HUES6 (cell line): ENCODE measurements around the gene USP21.

ENCODE experiments used
- H3K27ac ChIP-seq: 2 replicates; pipeline ENCODE4 v1.7.0; 2013; ENCODE audit warnings: low read depth, mild to moderate bottlenecking, low read length, inconsistent platforms
- H3K27me3 ChIP-seq: 2 replicates; pipeline ENCODE4 v1.6.1; 2013; ENCODE audit warnings: low read length; ENCODE audit not compliant: control insufficient read depth, insufficient read depth
- H3K36me3 ChIP-seq: 2 replicates; pipeline ENCODE4 v1.6.1; 2013; ENCODE audit warnings: low read length; ENCODE audit not compliant: control insufficient read depth, insufficient read depth
- H3K4me1 ChIP-seq: 2 replicates; pipeline ENCODE4 v1.6.1; 2013; ENCODE audit warnings: low read length; ENCODE audit not compliant: control insufficient read depth, insufficient read depth
- H3K4me3 ChIP-seq: 2 replicates; pipeline ENCODE4 v1.5.1; 2013; ENCODE audit warnings: low read depth, low read length
- H3K9ac ChIP-seq: one replicate; pipeline ENCODE4 v1.6.1; 2013; ENCODE audit warnings: mild to moderate bottlenecking, low read length
- H3K9me3 ChIP-seq: 2 replicates; pipeline ENCODE4 v1.6.1; 2013; ENCODE audit warnings: low read depth, low read length; ENCODE audit not compliant: control insufficient read depth, insufficient read depth

Gene USP21

DNA sequence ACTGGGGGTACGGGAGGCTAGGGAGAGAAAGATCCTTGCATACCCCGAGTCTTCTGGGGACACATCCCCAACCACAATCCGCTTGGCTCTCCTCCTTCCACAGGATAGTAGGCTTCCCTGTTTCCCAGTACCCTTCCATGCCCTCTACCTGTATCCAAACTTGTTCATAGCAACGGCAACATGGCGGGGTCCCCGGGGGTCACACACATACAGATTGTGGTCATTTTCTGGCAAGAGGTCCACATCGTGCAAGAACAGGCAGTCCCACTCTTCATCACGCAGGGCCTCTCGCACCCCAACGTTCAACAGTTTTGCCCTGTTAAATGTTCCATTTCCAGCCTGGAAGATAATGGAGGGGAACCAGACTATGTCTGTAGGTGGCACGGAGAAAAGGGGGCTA lies 14.4 kb downstream of the USP21 start:
- Histone ChIP-seq H3K27ac (no peak overlapping the region), H3K27me3 (no peaks in the 10 kb centered on the region), H3K4me3 (no peak overlapping the region)

DNA sequence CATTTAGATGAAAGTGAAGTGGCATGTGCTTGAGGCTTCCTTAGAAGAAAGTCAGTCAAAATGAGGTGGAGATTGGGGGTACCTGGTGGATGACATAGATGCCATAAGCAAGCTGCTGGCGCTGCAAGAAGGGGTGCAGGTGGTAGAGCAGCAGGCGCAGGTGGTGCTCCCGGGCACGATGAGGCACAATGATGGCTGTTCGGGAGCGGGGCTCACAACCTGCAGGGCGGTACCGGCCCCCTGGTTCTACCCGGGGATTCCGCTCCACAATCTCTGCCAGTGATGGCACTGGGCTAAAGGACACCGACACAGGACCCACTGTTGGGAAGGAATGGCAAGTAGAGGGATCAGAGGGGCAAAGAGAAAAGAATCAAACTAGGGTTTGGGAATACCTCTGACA lies 15.6 kb downstream of the USP21 start:
- peaks cover 6% of the 10 kb centered on the region for H3K4me1 ChIP-seq
- H3K4me3 ChIP-seq = no peak overlapping the region
- H3K27ac ChIP-seq = no peak overlapping the region
- no peaks in the 10 kb centered on the region for H3K9me3 ChIP-seq
- no peaks in the 10 kb centered on the region for H3K27me3 ChIP-seq
- H3K36me3 ChIP-seq = peaks cover 52% of the 10 kb centered on the region
- no peak overlapping the region for H3K9ac ChIP-seq

More for the DNA sequence above, 14.4 kb downstream of the USP21 start:
- peaks cover 62% of the 10 kb centered on the region for H3K36me3 ChIP-seq
- H3K9ac ChIP-seq = no peak overlapping the region
- H3K4me1 ChIP-seq = peaks cover 6% of the 10 kb centered on the region
- H3K9me3 ChIP-seq = no peaks in the 10 kb centered on the region

DNA sequence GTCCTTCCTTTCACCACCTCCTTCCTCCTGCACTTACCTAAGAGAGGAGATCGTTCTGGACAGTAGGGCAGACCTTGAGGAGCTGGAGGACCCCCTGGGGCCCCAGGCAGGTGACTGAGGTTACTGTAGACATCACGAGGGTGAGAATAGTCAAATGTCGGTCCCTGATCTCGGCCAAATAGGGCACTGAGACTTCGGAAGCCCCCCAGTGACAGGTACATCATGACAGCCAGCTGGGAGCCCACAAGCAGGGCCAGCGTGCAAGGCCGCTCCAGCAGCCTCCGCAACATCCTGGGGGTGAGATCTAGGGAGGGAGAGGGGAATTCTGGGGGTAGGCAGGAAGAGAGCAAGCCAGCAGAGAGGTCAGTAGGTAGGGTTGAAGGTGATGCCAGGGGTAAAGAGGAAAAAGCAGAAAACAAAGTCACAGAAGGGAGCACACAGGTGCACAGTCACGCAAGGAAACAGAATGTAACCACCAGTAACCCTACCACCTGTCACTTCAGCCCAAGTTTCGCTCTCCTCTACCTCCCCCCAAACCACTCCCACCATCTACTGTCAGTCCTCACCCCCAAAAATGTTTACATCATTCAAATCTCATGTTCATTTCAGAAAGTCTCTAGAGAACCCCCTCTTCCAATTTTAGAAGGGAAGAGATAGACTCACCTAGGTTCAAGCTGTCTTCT lies 16.6 kb downstream of the USP21 start:
- peaks cover 6% of the 10 kb centered on the region for H3K4me1 ChIP-seq
- H3K9me3 ChIP-seq = no peaks in the 10 kb centered on the region
- no peak overlapping the region for H3K9ac ChIP-seq
- no peak overlapping the region for H3K27ac ChIP-seq
- no peaks in the 10 kb centered on the region for H3K27me3 ChIP-seq
- no peak overlapping the region for H3K4me3 ChIP-seq
- peaks cover 45% of the 10 kb centered on the region for H3K36me3 ChIP-seq

DNA sequence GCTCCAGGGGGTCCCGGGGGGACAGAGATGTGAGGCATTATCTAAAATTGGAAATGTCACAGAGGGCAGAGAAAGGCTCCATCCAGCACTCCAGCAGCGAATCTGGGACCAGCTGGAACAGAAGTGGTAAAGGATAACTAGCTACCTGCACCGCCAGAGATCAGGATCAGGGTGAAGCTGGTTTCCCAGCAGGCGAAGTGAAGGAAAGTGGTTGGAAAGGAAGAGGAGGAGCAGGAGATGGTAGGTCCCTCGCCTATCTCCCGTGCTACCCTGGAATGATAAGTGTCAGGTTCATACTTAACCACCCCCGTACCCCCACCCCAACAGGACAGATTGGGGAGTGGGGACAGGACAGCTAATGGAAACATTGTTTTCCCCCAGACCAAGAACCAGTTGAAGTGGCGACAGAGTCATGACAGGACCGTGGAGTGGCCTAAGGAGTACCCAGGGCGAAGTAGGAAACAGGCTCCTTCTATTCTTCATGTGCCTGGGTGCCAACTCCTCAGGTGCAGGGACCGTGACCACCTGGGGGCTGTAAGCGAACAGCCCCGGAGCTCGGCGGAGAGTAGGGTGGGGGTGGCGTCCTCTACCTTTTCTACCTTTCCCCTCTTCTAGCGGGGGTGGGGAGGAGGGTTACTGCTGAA lies 17.3 kb downstream of the USP21 start:
- peaks cover 38% of the 10 kb centered on the region for H3K36me3 ChIP-seq
- H3K4me1 ChIP-seq = peaks cover 6% of the 10 kb centered on the region
- H3K27ac ChIP-seq = no peak overlapping the region
- H3K27me3 ChIP-seq = no peaks in the 10 kb centered on the region
- H3K9ac ChIP-seq = peak overlapping the region; percentile 85
- no peaks in the 10 kb centered on the region for H3K9me3 ChIP-seq
- peak overlapping the region; percentile 99 for H3K4me3 ChIP-seq

DNA sequence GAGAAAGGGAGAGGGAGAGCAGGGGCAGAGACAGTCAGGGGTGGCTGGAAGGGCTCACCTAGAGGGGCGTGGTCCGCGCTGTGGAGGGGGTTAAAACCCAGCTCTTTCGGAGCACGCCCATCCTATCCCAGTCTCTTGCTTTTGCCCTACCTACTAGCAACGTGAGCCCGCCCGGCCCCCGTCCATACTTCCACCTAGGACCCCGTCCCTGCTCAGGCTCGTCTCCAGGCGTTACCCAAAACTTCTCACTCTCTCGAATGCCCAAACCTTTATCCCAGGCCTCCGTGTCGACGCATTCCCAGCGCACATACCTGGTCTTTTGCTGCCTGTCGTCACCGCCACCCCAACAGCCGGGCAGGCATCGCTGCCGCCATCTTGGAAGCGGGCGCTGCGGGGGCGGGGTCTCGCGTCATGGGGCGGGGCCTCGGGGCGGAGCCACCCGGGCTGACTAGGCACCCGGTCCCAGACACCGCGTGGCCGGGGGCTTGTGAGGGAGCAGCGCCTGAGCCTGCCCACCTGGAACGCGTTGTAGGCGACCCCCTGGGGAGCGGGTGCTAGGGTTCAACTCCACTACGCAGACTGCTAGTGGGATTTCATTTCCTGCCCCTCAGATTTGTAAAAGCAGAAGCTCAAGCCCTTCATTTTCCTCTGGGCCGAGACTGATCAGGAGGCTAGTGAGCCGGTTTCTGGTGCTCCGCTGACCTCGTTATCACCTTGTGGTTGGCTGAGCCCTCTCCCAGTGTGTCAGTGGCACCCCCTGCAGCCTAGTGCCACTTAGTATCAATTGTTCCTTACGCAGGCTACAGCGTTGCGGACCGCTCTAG lies 18.0 kb downstream of the USP21 start, which contains the start of gene B4GALT3:
Gene B4GALT3, minus strand, starts transcription at position 396 of the 824 bp plus-strand sequence. CDS start 1,447 bp downstream, outside the sequence.
- Histone ChIP-seq H3K27ac (peak within 1 kb of the TSS; percentile 62), H3K27me3 (no peaks in the 10 kb centered on the region), H3K36me3 (peaks cover 31% of the 10 kb centered on the region), H3K4me3 (peak within 1 kb of the TSS; percentile 99), H3K9ac (peak within 1 kb of the TSS; percentile 85), H3K9me3 (no peaks in the 10 kb centered on the region), H3K4me1 (peaks cover 6% of the 10 kb centered on the region)

DNA sequence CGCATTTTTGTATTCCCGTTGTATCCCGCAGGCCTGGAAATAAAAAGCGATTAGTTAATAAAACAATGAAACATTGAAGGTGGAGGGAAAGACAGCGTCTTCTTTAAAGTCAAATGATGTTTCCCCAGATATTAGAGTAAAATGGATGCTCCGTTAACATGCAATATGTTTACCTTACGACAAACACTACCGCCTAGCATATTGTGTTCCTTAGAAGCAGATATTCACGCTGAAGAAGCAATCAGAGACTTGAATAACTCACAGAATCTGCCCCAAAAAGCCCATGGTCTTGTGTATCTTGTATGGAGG lies 18.6 kb downstream of the USP21 start:
- peak overlapping the region; percentile 99 for H3K4me3 ChIP-seq
- peaks cover 6% of the 10 kb centered on the region for H3K4me1 ChIP-seq
- H3K9ac ChIP-seq = no peak overlapping the region
- H3K27me3 ChIP-seq = no peaks in the 10 kb centered on the region
- no peak overlapping the region for H3K27ac ChIP-seq
- H3K9me3 ChIP-seq = no peaks in the 10 kb centered on the region
- peaks cover 25% of the 10 kb centered on the region for H3K36me3 ChIP-seq

DNA sequence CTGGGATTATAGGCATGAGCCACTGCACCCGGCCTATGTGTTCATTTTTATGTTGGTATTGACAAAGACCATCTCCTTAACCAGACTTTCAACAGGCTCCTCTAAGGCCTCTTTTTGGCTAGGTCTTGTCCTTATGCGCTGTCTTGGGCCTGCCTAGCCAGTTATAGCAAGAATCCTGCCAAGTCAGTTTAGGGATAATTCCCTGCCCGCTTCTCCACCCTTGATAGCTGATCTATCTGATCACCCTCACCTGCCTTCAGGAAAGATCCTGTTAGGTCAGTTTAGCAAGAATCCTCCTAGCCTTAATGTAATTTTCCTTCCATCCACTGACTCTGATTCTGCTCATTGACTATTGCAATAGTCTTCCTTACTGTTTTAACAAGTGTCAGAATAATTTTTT lies 20.4 kb downstream of the USP21 start:
- no peak overlapping the region for H3K9ac ChIP-seq
- H3K27ac ChIP-seq = no peak overlapping the region
- H3K27me3 ChIP-seq = no peaks in the 10 kb centered on the region
- peaks cover 10% of the 10 kb centered on the region for H3K36me3 ChIP-seq
- peaks cover 6% of the 10 kb centered on the region for H3K4me1 ChIP-seq
- H3K9me3 ChIP-seq = no peaks in the 10 kb centered on the region
- no peak overlapping the region for H3K4me3 ChIP-seq

DNA sequence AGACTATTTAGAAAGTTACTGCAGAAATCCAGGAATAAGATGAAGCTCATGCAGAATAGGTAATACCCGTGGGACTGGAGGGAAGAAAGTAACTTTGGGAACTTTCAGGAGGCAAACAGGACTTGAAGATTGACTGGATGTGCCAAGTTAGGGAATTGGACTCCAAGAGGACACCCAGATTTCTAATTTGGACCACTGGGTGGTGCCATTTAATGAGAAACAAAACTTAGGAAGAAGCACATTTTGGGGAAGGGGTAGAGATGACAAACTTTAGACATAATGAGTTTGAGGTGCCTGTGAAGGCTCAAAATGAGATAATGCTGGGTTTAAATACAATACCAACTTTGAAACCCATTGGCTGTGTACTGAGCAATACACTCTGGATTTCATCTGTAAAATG lies 21.3 kb downstream of the USP21 start:
- no peaks in the 10 kb centered on the region for H3K27me3 ChIP-seq
- H3K4me1 ChIP-seq = peaks cover 6% of the 10 kb centered on the region
- no peak overlapping the region for H3K4me3 ChIP-seq
- H3K36me3 ChIP-seq = peaks cover under 1% of the 10 kb centered on the region; the same call in 1 of the 2 replicates
- H3K9ac ChIP-seq = no peak overlapping the region
- no peaks in the 10 kb centered on the region for H3K9me3 ChIP-seq
- H3K27ac ChIP-seq = no peak overlapping the region

DNA sequence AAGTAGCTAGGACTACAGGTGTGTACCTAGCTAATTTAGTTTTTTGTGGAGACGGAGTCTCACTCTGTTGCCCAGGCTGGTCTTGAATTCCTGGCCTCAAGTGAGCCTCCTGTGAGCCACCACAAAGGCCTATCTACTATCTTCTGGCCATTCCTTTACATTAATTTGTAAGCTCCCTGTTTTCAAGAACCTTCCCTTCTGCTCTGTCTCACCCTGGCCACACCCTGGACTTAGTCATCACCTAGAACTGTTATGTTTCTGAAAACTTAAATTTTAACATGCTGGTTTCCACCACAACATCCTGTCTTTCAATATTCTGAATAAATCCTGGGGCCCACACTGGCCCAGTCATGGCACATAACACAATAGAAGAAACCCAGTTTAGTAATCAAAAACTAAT lies 22.9 kb downstream of the USP21 start:
- no peaks in the 10 kb centered on the region for H3K27me3 ChIP-seq
- H3K9me3 ChIP-seq = no peaks in the 10 kb centered on the region
- no peak overlapping the region for H3K27ac ChIP-seq
- no peaks in the 10 kb centered on the region for H3K36me3 ChIP-seq
- no peak overlapping the region for H3K9ac ChIP-seq
- peaks cover 6% of the 10 kb centered on the region for H3K4me1 ChIP-seq
- no peak overlapping the region for H3K4me3 ChIP-seq

DNA sequence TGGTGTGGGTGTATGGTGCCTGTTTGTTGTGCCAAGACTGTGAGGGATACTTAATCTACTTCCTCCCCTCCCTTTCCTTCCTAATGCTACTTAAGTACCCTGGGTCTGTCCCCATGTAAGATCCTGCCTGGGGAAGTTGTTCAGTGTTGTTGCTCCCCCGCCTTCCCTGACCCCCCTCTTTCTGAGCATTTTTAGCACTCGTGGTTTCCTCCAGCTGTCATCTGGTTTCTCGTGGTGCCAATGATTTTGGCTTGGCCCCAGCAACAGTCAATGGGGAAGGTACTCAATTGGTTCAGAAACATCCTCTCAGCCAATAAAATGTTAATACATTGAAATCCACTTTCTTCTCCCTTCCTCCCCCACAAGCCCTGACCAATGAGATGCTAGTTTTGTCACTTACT lies 26.0 kb downstream of the USP21 start:
- no peaks in the 10 kb centered on the region for H3K4me1 ChIP-seq
- H3K9ac ChIP-seq = no peak overlapping the region
- no peaks in the 10 kb centered on the region for H3K36me3 ChIP-seq
- no peak overlapping the region for H3K27ac ChIP-seq
- H3K4me3 ChIP-seq = no peak overlapping the region
- H3K27me3 ChIP-seq = no peaks in the 10 kb centered on the region
- H3K9me3 ChIP-seq = no peaks in the 10 kb centered on the region

DNA sequence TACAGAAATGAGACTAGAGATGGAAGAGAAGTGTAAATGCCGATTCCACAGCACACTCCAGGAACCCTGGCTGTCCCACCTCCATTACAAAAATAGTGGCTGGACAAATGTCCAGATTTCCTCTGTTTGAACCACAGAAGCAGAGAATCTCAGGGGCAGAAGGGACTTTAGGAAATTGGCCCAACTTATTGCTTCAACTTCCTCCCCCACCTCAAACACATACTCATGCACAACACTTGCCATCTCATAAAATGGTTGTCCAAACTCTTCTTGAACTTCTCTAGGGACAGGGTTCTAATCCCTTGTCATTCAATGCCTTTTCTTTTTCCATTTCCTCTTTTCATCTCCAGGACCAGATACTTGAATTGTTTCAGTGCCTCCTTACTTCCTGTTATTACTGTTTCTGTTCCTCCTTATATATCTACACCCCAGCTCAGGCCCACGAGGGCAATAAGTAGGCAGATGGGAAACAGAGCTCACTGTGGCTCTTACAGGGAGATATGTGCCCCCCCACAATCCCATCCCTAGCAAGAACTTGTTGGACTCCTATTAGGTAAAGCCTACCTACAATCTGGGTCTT lies 26.5 kb downstream of the USP21 start:
- H3K27ac ChIP-seq = no peak overlapping the region
- no peak overlapping the region for H3K9ac ChIP-seq
- no peaks in the 10 kb centered on the region for H3K27me3 ChIP-seq
- H3K4me1 ChIP-seq = no peaks in the 10 kb centered on the region
- H3K9me3 ChIP-seq = no peaks in the 10 kb centered on the region
- H3K36me3 ChIP-seq = no peaks in the 10 kb centered on the region
- no peak overlapping the region for H3K4me3 ChIP-seq
